GM19193 (cell line): Measurements from ENCODE around the gene CDYL.

Experiments
- POLR2A ChIP-seq: IDR thresholded peaks from 4 replicates; pipeline ENCODE4 v1.6.1; 2011; ENCODE audit not compliant: insufficient read depth, insufficient read length; ENCODE audit errors: extremely low read depth

CDYL gene

GRCh38 chr6:4912559-4912958 lies 136.4 kb downstream of the CDYL start:
- TF ChIP-seq POLR2A, result no peak

GRCh38 chr6:4913705-4914419 lies 137.7 kb downstream of the CDYL start:
- TF ChIP-seq POLR2A, result no peak

- no peak for TF ChIP-seq POLR2A
These were observed 138.4 kb downstream of the CDYL start for GRCh38 chr6:4914420-4915159.

GRCh38 chr6:4916954-4917561 lies 140.9 kb downstream of the CDYL start:
- TF ChIP-seq POLR2A, result no peak

GRCh38 chr6:4920914-4921410 lies 144.8 kb downstream of the CDYL start:
- TF ChIP-seq POLR2A, result no peak

GRCh38 chr6:4922488-4923037 lies 146.4 kb downstream of the CDYL start:
- no peak for TF ChIP-seq POLR2A

GRCh38 chr6:4923081-4923480 lies 146.9 kb downstream of the CDYL start:
- no peak for TF ChIP-seq POLR2A

- TF ChIP-seq POLR2A, result no peak
These were observed 148.6 kb downstream of the CDYL start for GRCh38 chr6:4924661-4925271.

GRCh38 chr6:4925580-4925979 lies 149.4 kb downstream of the CDYL start:
- TF ChIP-seq POLR2A, result no peak

- TF ChIP-seq POLR2A, result no peak
These were observed 152.2 kb downstream of the CDYL start for GRCh38 chr6:4928426-4928825.

GRCh38 chr6:4929097-4929718 lies 153.0 kb downstream of the CDYL start:
- TF ChIP-seq POLR2A, result no peak

GRCh38 chr6:4930025-4930691 lies 154.0 kb downstream of the CDYL start:
- no peak for TF ChIP-seq POLR2A

GRCh38 chr6:4931530-4932227 lies 155.5 kb downstream of the CDYL start:
- TF ChIP-seq POLR2A, result no peak

GRCh38 chr6:4932228-4932903 lies 156.2 kb downstream of the CDYL start:
- no peak for TF ChIP-seq POLR2A

- no peak for TF ChIP-seq POLR2A
These were observed 159.3 kb downstream of the CDYL start for GRCh38 chr6:4935486-4935885.
